GM18517 (cell line): ENCODE data around the gene KRT9.
"Not testable (repeated sequence)": the region's sequence is repeated elsewhere in the genome, so short reads cannot be mapped to it uniquely, and the experiment has no call there.

Experiments
- ATAC-seq: cut with Tn5 transposase; IDR thresholded peaks from one replicate; pipeline ENCODE4 v1.9.1; 2021; ENCODE audit warnings: mild to moderate bottlenecking, moderate library complexity; ENCODE audit not compliant: unreplicated experiment

The KRT9 gene, protein sequence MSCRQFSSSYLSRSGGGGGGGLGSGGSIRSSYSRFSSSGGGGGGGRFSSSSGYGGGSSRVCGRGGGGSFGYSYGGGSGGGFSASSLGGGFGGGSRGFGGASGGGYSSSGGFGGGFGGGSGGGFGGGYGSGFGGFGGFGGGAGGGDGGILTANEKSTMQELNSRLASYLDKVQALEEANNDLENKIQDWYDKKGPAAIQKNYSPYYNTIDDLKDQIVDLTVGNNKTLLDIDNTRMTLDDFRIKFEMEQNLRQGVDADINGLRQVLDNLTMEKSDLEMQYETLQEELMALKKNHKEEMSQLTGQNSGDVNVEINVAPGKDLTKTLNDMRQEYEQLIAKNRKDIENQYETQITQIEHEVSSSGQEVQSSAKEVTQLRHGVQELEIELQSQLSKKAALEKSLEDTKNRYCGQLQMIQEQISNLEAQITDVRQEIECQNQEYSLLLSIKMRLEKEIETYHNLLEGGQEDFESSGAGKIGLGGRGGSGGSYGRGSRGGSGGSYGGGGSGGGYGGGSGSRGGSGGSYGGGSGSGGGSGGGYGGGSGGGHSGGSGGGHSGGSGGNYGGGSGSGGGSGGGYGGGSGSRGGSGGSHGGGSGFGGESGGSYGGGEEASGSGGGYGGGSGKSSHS

GRCh38 chr17:41571561-41572434, at the start of gene KRT9:
TSS of gene KRT9 (minus strand) at chr17:41572059. CDS start at chr17:41571992, 67 bp downstream.
- no peak for ATAC-seq

DNA sequence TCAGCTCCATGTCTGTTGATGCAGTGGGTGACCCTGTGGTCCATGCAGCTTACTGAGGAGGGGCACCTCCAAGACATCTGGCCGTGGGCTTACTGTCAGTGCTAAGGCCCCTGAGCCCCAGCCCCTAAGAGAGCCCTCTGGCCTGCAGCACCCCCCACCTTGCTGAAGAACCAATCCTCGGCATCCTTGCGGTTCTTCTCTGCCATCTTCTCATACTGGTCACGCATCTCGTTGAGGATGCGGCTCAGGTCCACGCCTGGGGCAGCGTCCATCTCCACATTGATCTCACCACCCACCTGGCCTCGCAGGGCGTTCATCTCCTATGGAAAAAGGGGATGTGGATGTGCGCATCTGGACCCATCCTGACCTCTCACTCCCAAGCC, 49.6 kb upstream of the KRT9 start:
- not testable (repeated sequence) for ATAC-seq

DNA sequence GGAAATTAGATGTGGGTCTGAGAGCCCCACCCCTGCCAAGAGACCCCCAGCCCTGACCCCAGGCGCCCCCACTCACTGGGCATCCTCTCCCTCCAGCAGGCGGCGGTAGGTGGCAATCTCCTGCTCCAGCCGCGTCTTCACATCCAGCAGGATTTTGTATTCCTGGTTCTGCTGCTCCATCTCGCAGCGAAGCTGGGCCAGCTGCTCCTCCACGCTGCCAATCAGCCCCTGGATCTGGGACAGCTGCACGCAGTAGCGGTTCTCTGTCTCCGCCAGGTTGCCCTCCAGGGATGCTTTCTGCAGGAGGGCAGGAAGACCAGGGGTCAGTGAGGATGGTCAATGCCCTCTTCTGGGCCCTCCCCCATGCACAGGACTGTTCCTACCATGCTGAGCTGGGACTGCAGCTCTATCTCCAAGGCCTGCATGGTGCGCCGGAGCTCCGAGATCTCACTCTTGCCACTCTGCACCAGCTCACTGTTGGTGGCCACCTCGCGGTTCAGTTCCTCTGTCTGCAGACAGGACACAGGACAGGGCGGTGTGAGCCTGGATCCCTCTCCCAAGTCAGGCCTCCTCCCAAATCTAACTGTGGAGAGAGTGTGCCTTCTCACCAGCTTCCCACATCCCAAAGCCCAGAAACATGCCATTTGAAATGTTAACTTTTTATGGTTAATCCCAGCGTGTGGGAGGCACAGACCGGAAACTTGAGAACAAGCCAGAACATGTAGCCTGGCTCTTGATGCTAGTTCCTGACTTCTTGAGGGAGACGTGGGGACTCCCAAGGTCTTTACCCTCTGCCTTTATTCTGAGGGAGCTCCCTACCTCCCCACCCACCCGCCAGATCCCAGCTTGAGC, 49.0 kb upstream of the KRT9 start:
- ATAC-seq, result no peak

DNA sequence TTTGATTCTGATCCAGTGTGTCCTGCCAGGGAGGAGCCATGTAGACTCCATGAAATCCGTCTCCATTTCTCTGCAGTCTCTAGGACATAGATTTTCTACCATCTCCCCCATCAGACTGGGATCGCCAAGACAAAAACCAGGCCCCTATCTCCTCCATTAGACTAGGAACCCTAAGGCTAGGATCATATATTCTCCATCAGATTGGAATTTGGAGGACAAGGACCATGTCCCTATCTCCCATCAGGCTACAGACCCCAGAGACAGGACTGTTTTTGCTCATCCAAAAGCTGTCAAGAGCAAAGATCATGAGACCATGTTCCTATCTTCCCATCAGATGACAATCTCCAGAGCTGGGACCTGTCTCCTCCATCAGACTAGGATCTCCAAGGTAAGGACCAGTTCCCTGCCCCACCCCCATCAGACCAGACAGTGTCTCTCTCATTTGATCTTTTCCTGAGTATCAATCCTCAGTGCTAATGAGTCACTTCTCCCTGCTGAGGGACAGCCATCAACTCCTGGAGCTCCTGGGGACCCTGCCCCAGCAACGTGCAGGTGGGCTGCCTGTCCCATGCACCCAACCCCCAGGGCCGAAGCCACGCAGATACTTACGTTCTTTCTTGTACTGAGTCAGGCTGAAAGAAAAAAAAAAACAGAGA, 48.2 kb upstream of the KRT9 start:
- not testable (repeated sequence) for ATAC-seq

DNA sequence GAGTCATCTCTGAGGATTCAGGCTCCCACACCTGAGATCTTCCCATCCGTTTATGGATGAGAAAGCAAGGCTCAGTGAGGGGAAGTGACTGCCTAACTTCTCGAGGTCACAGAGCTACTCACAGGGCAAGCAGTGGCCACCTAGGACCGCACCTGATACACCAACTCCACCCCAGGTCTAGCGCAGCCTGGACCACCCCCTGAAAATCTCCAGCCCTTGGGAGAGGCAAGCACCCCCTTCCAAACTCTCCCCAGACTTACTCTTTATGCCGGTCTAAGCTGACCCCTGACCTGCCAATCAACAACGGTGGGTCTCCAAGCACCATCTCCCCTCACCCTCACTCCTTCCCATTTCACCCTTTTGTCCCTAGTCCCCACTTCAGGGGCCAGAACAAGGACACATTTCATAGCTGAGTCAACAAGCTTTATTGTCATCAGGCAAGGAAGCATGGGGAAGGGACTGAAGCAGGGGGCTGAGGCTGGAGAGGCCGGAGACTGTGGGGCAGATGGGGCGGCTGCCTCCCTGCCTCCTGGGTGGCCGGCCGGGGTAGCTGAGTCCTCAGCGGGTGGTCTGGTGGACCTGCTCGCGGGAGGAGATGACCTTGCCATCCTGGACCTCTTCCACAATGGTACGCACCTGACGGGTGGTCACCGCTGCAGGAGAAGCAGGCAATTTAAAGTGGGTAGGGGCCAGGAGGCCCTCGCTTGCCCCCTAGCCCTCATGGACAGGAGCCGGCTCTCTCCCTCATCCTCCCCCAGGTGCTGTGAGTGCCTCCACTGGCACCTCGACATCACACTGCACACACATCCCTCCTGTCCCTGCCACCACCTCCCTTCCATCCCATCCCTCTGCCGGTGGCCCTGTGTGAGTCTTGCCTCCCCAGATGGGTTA, 47.4 kb upstream of the KRT9 start:
- no peak for ATAC-seq

GRCh38 chr17:41618341-41619035, 46.6 kb upstream of the KRT9 start:
- ATAC-seq, result no peak

GRCh38 chr17:41617698-41618097, 45.8 kb upstream of the KRT9 start:
- ATAC-seq, result no peak

- no peak for ATAC-seq
Observed at GRCh38 chr17:41617136-41617535, 45.3 kb upstream of the KRT9 start.

DNA sequence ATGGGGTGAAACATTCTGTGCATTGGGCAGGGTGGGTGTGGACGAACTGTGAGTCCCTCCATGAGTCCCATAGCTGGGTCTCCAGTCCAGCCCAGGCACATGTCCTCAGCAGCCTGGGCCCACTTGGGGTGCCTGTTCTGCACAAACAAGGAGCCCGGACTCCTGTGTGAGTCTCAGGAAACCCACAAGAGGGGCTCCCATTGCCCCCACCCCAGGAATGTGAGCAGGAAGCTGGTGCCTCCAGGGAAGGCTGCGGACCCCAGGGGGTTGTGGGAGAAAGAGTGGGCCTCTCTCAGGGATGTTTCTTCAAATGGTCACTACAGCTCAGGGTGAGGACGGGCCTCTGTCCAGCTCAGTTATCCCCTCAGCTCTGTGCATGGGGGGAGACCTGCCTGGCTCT, 44.6 kb upstream of the KRT9 start:
- ATAC-seq, result not testable (repeated sequence)

- ATAC-seq, result no peak
Observed at GRCh38 chr17:41615454-41615853, 43.6 kb upstream of the KRT9 start.

DNA sequence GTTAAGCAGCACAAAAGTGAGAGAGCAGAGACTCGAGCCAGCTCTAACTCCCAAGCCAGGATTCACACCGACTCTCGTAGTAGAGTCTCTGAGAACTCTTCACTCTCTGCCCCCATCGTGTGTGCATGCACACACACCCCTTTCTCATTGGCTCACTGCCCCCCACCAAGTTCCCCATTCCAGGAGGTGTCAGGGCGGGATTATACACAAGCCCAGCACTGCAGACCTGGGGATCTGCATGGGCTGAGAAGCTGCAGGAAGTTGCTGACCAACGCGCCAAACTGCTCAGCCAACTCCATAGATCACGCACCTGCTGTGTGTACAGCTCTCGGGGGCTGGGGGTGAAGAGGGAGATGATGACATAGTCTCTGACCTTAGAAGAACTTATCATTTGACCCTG, 42.9 kb upstream of the KRT9 start:
- ATAC-seq, result not testable (repeated sequence)

- no peak for ATAC-seq
Observed at GRCh38 chr17:41614098-41614497, 42.2 kb upstream of the KRT9 start.

DNA sequence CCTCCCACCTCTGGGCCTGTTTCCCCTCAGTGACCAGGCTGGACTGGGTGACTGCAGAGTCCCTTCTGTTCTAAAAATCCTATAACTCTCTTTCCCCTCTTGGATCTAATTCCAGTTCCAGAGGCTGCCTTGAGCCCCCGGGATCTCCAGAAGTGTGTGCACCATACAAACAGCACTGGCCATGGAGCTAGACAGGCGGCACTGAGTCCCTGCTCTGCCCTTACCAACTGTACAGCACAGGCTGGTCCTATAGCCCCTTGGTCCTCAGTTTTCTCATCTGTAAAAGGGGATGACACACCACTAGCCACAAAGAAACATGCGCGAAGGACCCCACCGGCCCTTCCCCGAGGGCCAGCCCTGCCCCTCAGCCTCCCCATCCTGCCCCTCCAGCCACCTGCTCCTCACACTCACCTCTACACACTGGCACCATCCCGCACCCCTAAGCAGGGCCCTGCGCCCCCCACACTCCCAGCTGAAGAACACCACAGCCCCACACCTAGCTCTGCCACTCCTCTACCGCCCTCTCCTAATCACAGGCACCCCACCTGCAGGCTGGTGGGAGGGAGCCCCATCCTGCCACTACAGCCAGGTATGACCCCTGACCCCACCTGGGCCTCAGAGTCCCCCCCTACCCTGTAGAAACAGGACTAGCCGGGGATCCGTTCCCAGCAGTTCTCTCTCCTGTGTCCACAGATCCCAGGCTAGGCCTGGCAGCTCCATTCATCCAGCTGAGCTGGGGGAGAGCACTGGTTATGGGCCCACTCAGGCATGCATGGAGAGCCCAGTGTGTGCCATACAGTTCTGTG, 41.6 kb upstream of the KRT9 start:
- no peak for ATAC-seq

DNA sequence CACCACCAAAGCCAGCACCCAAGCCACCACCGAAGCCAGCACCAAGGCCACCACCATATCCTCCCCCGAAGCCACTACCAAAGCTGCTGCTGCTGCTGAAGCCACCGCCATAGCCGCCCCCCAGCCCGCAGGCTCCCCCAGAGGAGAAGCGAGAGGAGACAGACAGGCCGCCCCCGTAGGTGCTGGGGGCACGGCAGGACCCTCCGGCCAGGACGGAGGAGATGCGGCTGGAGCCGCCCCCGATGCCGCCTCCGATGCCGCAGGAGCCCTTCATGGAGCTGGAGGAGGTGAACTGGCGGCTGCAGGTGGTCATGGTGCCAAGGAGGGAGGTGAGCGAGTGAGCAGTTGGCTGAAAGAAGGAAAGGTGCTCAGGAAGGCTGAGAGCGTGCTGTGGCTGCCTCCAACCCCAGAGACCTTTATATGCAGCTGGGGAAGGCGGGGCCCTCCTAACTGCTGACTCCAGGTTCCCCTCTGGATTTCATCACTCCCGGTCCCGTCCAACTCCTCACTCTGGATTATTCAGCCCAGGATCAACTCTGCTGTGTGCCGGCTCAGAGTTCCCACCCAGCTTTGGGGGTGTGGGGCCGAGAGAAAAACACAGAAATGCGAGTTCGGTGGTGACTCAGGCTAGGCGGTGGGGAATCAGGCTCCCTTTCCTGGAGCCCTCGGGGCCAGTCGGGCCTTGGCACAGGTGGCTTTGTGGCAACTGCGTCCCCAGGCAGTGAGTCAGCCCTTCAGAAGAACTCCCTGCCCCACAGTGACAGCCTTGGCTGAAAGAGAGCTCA, 40.7 kb upstream of the KRT9 start, which contains the start of gene KRT16:
TSS of gene KRT16 (minus strand) at position 392 of the 785 bp plus-strand sequence. CDS start at position 313, 79 bp downstream.
- not testable (repeated sequence) for ATAC-seq

DNA sequence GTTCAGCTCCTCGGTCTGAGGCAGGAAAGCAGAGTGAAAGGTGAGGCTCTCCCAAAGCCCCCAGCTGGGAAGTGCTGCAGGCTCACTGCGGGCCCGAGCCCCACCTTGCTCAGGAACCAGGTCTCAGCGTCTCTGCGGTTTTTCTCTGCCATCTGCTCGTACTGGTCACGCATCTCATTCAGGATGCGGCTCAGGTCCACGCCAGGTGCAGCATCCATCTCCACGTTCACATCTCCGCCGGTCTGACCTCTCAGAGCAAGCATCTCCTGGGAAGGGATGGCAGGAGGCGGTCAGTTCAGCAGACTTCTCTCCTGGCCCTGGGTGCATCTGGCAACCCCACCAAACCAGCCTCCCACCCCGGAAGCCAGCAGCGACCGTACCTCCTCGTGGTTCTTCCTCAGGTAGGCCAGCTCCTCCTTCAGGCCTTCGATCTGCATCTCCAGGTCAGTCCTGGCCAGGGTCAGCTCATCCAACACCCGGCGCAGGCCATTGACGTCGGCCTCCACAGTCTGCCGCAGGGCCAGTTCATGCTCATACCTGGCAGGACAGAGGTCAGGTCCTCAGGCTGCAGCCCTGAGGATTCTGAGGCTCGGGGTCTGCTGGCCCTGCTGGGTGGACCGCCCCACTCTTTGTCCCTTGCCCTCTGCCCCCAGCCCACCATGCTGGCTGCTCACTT, 39.2 kb upstream of the KRT9 start:
- ATAC-seq, result no peak

GRCh38 chr17:41610061-41610517, 38.2 kb upstream of the KRT9 start:
- ATAC-seq, result not testable (repeated sequence)
